Measurements from ENCODE around the gene KANSL2.
"Not testable (repeated sequence)": the region's sequence is repeated elsewhere in the genome, so short reads cannot be mapped to it uniquely, and the experiment has no call there.

Gene KANSL2, protein sequence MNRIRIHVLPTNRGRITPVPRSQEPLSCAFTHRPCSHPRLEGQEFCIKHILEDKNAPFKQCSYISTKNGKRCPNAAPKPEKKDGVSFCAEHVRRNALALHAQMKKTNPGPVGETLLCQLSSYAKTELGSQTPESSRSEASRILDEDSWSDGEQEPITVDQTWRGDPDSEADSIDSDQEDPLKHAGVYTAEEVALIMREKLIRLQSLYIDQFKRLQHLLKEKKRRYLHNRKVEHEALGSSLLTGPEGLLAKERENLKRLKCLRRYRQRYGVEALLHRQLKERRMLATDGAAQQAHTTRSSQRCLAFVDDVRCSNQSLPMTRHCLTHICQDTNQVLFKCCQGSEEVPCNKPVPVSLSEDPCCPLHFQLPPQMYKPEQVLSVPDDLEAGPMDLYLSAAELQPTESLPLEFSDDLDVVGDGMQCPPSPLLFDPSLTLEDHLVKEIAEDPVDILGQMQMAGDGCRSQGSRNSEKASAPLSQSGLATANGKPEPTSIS

DNA sequence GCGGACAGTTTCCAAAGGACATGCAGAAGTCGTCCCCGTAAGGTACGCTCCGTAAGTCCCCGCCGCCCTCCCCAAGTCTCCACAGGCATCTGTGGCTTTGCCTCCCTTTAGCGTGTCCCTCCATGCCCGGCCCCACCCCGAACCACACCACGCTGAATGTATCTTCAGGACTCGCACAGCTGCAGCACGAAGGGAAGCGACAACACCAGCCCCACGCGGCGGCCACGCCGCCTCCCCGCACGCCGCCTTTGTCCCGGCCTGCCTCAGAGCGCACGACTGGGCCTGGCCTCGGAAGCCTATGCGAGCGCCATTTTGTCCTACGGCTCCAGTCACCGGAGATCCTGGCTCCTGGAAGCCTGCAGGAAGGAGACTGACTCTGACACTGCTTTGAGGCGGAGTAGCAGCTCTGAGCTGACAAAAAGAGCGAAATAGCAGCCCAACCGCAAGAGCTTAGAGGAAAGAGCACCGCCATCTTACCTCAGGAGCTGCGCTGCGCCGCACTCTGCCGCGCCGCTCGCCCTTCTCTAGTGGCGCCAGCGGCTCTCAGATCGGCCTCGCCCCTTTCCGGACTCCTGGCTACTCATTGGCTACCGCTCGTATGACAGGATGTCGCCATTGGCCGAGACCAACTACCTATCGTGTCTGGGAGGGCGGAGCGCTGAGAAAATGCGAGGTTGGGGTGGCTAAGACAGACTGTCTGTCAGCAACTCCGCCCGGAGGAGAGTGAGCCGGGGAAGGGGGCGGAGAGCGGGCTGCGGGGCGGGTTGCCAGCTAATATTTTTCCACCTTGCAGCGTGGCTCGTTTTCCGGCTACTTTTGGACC, at the start of gene KANSL2:
Gene KANSL2, minus strand, starts transcription at position 529 of the 823 bp plus-strand sequence. CDS start 606 bp downstream, outside the sequence.
- DNase-seq, result peak; percentile 96

DNA sequence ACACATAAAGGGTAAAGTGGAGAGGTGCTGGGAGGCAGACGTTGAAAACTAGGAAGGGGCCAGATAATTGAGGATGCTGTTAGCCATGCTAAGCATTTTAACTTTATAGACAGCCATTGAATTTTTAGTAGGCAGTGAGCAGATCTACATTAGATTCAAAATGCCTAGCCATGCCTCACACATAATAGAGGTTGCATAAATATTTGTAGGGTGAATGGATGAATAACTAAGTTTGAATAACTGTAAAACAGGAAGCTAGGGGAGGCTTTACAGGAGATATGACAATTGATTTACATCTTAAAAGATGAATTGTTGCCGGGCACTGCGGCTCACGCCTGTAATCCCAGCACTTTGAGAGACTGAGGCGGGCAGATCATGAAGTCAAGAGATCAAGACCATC, 46.8 kb upstream of the KANSL2 start:
- no peak for DNase-seq

DNA sequence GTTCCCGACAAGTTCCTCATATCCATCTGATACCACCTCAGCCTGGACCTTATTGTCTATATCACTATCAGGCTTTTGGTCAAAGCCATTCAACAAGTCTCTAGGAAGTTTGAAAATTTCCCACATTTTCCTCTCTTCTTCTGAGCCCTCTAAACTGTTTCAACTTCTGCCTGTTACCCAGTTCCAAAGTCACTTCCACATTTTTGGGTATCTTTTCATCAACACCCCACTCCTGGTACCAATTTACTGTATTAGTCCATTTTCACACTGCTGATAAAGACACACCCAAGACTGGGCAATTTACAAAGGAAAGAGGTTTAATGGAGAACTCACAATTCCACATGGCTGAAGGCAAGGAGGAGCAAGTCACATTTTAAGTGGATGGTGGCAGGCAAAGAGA, 38.7 kb upstream of the KANSL2 start:
- not testable (repeated sequence) for DNase-seq

DNA sequence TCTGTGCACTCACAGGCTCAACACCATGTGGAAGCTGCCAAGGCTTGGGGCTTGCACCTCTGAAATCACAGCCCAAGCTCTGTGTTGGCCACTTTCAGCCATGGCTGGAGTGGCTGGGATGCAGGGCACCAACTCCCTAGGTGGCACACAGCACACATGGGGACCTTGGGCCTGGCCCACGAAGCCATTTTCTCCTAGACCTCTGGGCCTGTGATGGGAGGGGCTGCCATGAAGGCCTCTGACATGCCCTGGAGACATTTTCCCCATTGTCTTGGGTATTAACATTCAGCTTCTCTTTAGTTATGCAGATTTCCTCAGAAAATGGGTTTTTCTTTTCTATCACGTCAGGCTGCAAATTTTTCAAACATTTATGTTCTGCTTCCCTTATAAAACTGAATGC, 38.1 kb upstream of the KANSL2 start:
- not testable (repeated sequence) for DNase-seq

DNA sequence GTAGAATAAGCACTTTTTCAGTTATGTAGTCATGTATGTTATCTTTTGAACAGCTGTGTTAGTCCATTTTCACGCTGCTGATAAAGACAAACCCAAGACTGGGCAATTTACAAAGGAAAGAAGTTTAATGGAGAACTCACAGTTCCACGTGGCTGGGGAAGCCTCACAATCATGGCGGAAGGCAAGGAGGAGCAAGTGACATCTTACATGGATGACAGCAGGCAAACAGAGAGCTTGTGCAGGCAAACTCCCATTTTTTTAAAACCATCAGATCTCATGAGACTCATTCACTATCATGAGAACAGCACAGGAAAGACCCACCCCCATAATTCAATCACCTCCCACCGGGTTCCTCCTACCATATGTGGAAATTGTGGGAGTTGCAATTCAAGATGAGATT, 37.0 kb upstream of the KANSL2 start:
- not testable (repeated sequence) for DNase-seq

DNA sequence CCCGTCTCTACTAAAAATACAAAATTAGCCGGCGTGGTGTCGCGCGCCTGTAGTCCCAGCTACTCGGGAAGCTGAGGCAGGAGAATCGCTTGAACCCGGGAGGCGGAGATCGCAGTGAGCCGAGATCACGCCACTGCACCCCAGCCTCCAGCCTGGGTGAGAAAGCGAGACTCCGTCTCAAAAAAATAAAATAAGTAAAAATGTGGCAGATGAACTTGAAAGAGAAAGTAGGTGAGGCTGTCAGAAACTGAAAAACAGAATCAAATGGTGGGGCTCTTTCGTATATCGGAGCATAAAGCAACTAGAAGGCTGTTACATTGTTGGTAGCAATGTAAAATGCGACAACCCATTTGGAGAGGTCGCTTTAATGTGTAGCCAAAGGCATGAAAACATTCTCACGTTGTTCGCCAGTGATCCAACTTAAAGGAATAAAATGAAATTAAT, 35.2 kb upstream of the KANSL2 start:
- DNase-seq, result no peak

DNA sequence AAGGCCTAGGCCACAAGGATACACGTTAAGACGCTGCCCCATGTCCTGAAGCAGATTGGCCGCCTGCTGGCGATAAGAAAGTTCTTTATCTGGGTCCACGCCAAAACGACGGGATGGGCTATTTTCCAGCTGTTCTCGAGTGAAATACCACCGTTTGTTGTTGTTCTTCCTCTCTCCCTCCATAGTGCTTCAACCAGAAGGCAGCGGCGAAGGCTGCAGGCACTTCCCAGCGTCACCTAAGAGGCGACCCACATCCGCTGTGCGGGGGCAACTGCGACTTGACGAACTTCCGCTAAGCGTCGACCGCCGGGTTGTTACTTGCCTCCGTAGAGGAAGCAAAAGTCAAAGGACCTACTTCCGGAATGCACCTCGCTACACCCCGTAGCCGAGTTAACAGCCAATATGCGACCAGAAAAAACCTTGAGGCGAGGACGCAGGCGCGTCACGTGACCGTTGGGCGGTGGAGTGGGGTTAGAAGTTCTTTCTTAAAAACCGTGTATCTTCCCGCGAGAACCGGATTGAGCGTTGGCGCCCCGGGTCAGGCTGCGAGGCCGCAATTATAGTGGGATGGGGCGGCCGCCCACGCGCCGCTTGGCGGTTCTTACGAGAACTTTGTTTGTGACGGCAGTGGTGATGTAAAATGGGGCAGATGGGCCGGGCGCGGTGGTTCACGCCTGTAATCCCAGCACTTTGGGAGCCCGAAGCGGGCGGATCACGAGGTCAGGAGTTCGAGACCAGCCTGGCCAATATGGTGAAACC, 34.6 kb upstream of the KANSL2 start, which contains the start of gene CCNT1:
Gene CCNT1, minus strand, starts transcription at position 215 of the 759 bp plus-strand sequence. Its CDS starts 32 bp downstream, at position 183.
- DNase-seq, result peak; percentile 99

DNA sequence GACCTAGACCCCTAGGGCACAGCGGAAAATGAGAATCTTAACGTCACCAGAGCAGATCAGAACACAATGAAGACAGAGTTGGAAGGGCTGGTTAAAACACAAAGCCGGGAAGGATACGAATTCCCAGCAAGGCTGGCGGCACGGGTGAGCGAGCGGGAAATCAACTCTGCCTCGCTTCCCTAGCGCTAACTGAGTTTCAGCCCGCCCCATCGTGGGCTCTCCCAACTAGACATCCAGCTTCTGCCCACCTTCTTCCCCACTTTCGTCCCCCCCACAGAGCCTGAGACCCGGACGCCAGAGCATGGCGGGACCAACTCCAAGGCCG, 34.1 kb upstream of the KANSL2 start:
- DNase-seq, result no peak

DNA sequence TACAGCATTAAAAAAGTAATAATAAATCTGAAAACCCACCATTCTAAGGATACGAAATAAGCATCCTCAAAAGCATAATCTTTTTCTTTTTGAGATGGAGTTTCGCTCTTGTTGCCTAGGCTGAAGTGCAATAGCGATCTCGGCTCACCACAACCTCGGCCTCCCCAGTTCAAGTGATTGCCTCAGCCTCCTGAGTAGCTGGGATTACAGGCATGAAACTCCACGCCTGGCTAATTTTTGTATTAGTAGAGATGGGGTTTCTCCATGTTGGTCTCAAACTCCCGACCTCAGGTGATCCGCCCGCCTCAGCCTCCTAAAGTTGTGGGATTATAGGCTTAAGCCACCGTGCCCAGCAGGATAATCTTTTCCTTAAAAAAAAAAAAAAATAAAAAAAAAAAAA, 30.2 kb upstream of the KANSL2 start:
- DNase-seq, result no peak

DNA sequence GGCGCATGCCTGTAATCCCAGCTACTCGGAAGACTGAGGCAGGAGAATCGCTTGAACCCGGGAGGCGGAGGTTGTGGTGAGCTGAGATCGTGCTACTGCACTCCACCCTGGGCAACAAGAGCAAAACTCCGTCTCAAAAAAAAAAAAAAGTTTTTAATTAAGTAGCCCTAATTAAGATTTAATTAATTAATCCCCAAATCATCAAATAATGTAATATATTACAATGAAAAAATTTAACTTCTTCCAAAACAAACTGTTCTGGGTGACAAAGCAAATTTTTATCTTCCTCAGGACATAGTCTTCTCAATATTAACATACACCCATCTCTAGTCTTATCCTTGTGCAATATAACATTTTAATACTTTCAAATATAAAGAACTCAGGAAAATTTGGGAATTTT, 16.8 kb upstream of the KANSL2 start:
- DNase-seq, result not testable (repeated sequence)

DNA sequence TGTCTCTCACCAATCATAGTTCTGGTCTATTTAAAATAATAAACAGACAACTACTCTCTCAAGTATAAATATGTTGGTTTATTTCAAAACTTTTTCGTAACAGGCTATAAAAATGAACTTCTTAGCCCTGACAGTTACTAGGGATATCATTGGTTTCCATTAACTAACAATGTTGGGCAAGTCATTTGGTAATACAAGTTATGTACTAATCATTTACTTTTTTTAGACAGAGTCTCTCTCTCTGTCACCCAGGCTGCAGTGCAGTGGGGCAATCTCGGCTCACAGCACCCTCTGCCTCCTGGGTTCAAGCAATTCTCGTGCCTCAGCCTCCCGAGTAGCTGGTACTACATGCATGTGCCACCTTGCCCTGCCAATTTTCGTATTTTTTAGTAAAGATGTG, 14.6 kb upstream of the KANSL2 start:
- no peak for DNase-seq

DNA sequence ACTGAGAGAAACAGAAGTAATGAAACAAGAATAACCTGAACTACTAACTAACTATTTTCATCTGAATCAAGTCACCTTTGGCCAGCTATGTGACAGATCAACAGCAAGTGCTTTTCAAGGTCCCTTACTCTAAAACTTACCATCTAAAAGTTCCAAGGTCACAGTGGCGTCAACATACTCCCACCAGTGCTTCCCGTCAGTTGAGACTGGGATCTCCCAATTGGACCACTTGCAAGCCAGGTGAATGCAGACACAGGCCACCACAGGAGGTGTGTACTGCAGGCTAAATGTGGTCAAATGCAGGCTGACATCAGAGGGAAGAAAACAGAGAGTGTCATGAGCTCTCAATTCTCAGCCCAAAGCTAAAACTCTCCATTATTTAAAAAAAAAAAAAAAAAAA, 13.8 kb upstream of the KANSL2 start:
- DNase-seq, result no peak

DNA sequence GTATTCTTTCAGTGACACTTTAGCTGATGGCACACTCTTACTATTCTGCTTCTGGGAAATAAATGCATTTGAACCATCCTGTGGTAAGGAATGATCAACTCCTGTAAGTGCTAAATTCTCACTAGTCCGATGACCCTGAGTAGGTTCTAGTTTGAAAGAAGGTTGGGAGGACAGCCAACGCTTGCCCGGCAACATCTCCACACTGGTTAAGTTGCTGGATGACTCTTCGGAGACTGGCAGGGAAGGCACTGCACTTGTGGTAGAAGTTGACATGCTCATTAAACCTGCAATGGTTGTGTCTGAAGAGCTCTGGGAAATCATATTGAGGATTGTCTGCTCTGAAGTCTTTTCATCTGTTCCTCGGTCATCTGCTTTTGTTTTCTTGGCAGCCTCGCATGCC, 12.0 kb upstream of the KANSL2 start:
- no peak for DNase-seq

DNA sequence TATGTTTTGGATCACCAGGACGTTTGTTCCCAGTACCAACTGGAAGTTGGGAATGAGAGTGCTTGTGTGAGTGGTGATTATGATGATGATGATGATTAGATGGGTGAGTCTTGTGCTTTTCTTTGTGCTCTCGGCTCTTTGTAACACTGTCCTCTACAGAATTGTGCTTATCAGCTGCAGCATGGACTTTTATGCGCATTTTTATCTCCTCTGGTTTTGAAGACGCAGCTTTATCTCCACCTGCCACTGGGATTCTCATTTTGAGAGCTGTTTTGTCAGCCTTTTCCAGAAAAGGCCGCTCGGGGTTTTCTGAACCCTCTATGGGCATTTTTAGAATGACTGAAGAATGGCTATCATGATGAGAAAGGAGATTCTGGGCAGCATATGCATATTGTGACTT, 11.5 kb upstream of the KANSL2 start:
- DNase-seq, result no peak

DNA sequence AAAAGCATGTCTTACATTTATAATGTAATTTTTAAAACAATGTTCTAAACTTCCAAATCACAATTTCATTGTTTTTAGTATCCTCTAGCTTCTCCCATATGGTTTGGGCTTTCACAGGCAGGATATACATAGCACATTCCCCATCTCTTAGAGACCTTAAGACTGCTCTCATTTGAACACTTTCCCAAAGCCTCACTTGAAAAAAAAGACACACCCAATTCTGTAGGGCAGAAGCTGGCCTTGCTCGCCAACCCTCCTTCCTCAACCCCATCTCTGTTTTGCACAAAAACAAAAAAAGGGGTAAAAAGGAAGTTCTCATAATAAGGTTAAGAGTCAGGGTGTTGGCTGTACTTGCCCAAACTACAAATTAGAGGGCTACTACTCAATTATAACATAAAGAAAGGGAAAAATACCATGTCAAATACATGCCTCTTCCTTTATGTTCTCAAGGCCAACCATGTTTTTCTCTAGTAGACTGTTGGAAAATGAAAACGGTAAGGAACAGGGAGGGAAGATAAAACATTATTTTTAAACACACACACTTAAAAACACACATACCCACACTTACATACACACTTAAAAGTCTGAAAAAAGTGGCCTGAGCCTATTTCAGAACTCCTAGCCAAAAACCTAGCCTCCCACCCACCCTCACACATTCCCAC, 9.9 kb upstream of the KANSL2 start:
- DNase-seq, result no peak

DNA sequence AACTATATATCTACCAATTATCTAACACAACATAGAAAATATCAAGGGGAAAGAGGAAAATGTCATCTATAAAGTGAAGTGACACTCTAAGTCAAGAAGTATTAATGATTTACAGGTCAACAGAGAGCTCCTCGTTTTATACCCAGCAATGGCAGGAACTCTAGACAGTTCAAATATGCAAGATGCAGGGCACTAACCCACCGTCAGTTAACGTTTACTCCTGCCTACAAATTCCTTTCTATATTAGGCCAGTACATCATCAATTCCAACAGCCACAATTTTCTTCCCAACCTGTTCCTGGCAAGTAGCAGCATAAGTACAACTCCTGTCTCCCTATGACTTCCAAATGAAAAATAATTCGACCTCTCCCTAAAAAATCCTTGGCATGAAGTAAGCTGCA, 9.0 kb upstream of the KANSL2 start:
- DNase-seq, result no peak

DNA sequence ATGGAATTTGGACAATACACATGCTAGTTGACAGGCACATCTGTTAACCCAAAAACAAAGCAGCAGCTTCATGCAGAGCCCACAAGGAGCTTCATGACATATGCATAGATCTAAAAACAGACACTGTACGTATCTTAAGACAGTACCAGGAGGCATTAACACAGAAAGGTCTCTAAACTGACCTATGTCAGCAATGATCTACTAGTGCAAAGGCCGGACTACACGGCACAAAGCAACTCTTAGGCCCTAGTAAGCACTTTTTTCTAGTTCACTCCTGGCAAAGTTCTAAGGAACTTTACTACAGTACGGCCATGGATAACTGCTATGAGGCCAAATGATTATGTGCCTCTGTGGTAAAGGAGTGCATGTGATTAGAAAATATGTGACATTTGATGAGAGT, 8.4 kb upstream of the KANSL2 start:
- DNase-seq, result no peak

DNA sequence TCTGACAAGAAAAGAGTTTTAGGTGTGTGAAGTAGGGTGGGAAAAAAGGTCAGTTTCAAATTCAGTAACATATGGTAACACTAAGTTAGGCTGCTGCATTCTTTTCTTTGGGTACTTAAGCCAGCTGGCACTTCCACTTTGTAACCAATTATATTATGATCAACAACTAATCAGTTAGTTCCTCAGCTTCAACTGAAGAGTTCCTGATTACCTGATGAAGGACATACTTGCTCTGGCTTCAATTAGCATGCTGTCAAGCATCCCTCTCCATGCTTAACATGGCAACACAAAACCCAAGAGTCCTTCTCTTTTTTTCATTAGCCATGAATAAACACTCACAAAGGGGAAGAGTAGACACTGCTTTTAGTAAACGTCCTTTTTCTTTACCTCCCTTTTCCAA, 6.8 kb upstream of the KANSL2 start:
- DNase-seq, result no peak

DNA sequence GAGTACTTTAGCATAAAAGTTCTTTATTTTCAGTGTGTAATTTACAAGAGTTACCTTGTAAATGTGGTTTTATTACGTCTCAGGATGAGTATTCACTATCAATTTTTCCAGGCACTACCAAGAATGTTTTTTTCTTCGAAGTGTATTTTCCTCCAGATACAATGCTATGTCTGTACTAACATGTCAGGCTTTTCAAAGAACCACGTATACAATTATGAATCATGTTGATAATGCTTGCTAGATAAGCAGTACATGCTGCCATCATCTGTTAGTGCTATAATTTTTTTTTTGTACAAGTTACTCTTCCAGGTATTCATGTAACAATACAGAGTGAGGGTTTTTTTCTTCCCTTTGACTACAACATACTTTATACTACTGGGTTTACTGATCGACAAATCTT, 5.6 kb upstream of the KANSL2 start:
- no peak for DNase-seq

DNA sequence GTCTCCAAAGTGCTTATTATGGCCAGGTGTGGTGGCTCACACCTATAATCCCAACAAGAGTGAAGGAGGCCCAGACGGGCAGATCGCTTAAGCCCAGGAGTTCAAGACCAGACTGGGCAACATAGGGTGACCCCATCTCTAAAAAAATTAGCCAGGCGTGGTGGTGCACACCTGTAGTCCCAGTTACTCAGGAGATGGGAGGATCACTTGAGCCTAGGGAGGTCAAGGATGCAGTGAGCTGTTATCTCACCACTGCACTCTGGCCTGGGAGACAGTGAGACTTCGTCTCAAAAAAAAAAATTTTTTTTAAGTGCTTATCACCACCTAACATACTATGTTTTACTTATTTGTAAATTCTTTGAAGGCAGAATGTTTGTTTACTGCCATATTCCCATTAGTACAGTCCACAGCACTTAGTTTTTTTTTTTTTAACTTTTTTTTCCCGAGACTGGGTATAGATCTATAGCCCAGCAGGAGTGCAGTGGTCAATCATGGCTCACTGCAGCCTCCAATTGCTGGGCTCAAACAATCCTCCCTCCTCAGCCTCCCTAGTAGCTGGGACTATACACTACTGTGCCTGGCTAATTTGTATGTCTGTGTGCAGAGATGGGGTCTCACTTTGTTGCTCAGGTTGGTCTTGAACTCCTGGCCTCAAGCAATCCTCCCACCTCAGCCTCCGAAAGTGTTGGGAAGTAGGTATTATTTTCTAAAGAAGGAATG, 4.7 kb upstream of the KANSL2 start:
- DNase-seq, result no peak

DNA sequence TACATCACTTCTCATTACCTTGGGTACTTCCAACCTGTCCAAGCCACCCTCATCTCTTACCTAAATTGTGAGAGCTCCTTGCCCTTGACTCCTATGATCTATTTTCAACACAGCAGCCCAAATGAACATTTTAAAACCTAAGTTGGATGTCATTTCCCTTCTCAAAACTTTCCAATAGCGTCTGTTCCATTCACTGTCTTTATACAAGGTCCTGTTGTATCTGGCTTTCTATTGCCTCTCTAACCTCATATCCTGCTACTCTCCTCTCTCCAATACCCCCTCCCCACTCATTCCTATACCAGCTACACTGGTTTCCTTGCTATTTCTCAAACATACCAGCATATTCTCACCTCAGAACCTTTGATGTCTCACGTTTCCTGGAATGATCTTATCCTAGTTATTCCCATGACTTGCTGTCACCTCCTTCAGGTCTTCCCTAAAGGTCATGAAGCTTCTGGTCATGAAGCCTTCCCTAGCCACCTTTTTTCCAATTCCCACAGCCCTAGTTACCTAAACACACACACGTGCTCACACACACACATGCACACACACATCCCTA, 4.1 kb upstream of the KANSL2 start:
- DNase-seq, result no peak

DNA sequence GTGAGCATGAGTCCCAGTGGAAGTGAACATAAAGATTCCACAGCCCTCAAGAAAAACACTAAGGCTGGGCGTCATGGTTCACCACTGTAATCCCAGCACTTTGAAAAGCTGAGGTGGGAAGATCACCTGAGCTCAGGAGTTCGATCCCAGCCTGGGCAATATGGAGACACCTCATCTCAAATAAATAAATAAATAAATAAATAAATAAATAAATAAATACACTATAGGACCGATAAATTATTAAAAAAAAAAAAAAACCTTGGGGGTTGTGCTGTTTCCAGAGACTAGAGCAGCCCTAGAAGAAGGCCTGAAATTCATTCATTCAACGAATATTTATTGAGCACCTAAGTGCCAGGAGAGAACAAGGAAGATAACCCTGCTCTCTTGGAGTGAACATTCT, 1.5 kb upstream of the KANSL2 start:
- DNase-seq, result no peak
